SU-DHL-6 (cell line): ENCODE measurements around the gene SLC4A3.

Experiments
- H2AFZ ChIP-seq: fragments of 200-600 bp; sonication (generic); 2 replicates; pipeline ENCODE4 v1.6.1; 2014; ENCODE audit warnings: low read depth, mild to moderate bottlenecking, moderate library complexity, mixed read lengths, antibody characterized with exemption, low read length; ENCODE audit not compliant: severe bottlenecking
- H3F3A ChIP-seq: fragments of 200-600 bp; shearing (Covaris generic); 2 replicates; pipeline ENCODE4 v1.6.0; 2016; ENCODE audit warnings: antibody characterized with exemption, mild to moderate bottlenecking; ENCODE audit not compliant: insufficient read depth
- H3K27ac ChIP-seq: fragments of 200-600 bp; sonication (generic); 2 replicates; pipeline ENCODE4 v1.5.1; 2016; ENCODE audit warnings: low read depth, mild to moderate bottlenecking, low read length, moderate library complexity, mixed read lengths
- H3K27me3 ChIP-seq: fragments of 200-600 bp; sonication (generic), shearing (Covaris generic); 2 replicates; pipeline ENCODE4 v1.6.0; 2014; ENCODE audit warnings: mild to moderate bottlenecking, low read length
- H3K36me3 ChIP-seq: fragments of 200-600 bp; sonication (generic); 2 replicates; pipeline ENCODE4 v1.6.1; 2014; ENCODE audit warnings: mild to moderate bottlenecking, low read length, mixed read lengths
- H3K4me2 ChIP-seq: fragments of 300-600, 200-600 bp; shearing (Covaris generic), sonication (generic); 2 replicates; pipeline ENCODE4 v1.6.0; 2014; ENCODE audit warnings: low read length, low read depth, mild to moderate bottlenecking; ENCODE audit not compliant: poor library complexity, severe bottlenecking
- H3K4me3 ChIP-seq: fragments of 200-600 bp; sonication (generic); 2 replicates; pipeline ENCODE4 v1.5.1; 2014; ENCODE audit warnings: antibody characterized with exemption, low read length, mild to moderate bottlenecking, mixed read lengths; ENCODE audit not compliant: insufficient read depth, poor library complexity, severe bottlenecking
- H3K79me2 ChIP-seq: fragments of 200-600 bp; sonication (generic); 2 replicates; pipeline ENCODE4 v1.6.1; 2014; ENCODE audit warnings: mild to moderate bottlenecking, low read length, moderate library complexity; ENCODE audit not compliant: insufficient read depth
- H3K9ac ChIP-seq: fragments of 200-600 bp; sonication (generic); 2 replicates; pipeline ENCODE4 v1.7.0; 2014; ENCODE audit warnings: mild to moderate bottlenecking, low read length
- H3K9me2 ChIP-seq: fragments of 200-600 bp; sonication (generic); replicated peaks from 2 replicates; pipeline ENCODE4 v1.6.1; 2014; ENCODE audit warnings: low read length; ENCODE audit not compliant: insufficient read depth
- H3K9me3 ChIP-seq: fragments of 200-600 bp; sonication (generic); 2 replicates; pipeline ENCODE4 v1.6.1; 2014; ENCODE audit warnings: low read length, mixed read lengths; ENCODE audit not compliant: insufficient read depth
- H4K20me1 ChIP-seq: fragments of 200-600 bp; sonication (generic); 2 replicates; pipeline ENCODE4 v1.6.1; 2014; ENCODE audit warnings: low read depth, mild to moderate bottlenecking, antibody characterized with exemption, low read length, moderate library complexity, mixed read lengths
- CTCF ChIP-seq: fragments of 200-600 bp; sonication (generic); IDR thresholded peaks from one replicate; pipeline ENCODE4 v1.5.1; 2017; ENCODE audit warnings: antibody characterized with exemption, mild to moderate bottlenecking, low read length, moderate library complexity; ENCODE audit not compliant: insufficient read depth, poor library complexity, severe bottlenecking
- EZH2phosphoT487 ChIP-seq: fragments of 200-600 bp; sonication (generic), shearing (Covaris generic); conservative IDR thresholded peaks from 2 replicates; pipeline ENCODE4 v1.6.1; 2018; ENCODE audit warnings: mild to moderate bottlenecking, antibody characterized with exemption, low read length, moderate library complexity, mixed read lengths

The SLC4A3 gene

GRCh38 chr2:219581346-219581745, 46.1 kb upstream of the SLC4A3 start:
- TF ChIP-seq EZH2phosphoT487 (no peak), CTCF (no peak)
- Histone ChIP-seq H3K9ac (no peak overlapping the region), H3K36me3 (no peaks in the 10 kb centered on the region), H3K9me3 (no peaks in the 10 kb centered on the region), H3K9me2 (no peaks in the 10 kb centered on the region), H3F3A (no peaks in the 10 kb centered on the region), H4K20me1 (no peaks in the 10 kb centered on the region), H3K4me2 (no peak overlapping the region), H3K4me3 (no peak overlapping the region), H3K27me3 (no peaks in the 10 kb centered on the region), H3K79me2 (no peaks in the 10 kb centered on the region), H3K27ac (no peak overlapping the region), H2AFZ (no peak overlapping the region)

GRCh38 chr2:219591091-219591490, 36.3 kb upstream of the SLC4A3 start:
- Histone ChIP-seq H3K4me3 (no peak overlapping the region), H3K27me3 (no peaks in the 10 kb centered on the region), H3K9ac (no peak overlapping the region), H3K4me2 (no peak overlapping the region), H4K20me1 (no peaks in the 10 kb centered on the region), H3K36me3 (no peaks in the 10 kb centered on the region), H3K9me3 (no peaks in the 10 kb centered on the region), H2AFZ (no peak overlapping the region), H3K9me2 (no peaks in the 10 kb centered on the region), H3K27ac (no peak overlapping the region), H3K79me2 (no peaks in the 10 kb centered on the region), H3F3A (no peaks in the 10 kb centered on the region)
- TF ChIP-seq CTCF, result no peak
- no peak for TF ChIP-seq EZH2phosphoT487

GRCh38 chr2:219592736-219593135, 34.7 kb upstream of the SLC4A3 start:
- no peaks in the 10 kb centered on the region for H3F3A ChIP-seq
- H2AFZ ChIP-seq, result no peak overlapping the region
- no peak overlapping the region for H3K4me3 ChIP-seq
- H3K27me3 ChIP-seq, result no peaks in the 10 kb centered on the region
- TF ChIP-seq CTCF, result no peak
- no peak for TF ChIP-seq EZH2phosphoT487
- no peak overlapping the region for H3K4me2 ChIP-seq
- H3K36me3 ChIP-seq, result no peaks in the 10 kb centered on the region
- H4K20me1 ChIP-seq, result no peaks in the 10 kb centered on the region
- H3K9ac ChIP-seq, result no peak overlapping the region
- no peaks in the 10 kb centered on the region for H3K9me3 ChIP-seq
- no peaks in the 10 kb centered on the region for H3K79me2 ChIP-seq
- no peaks in the 10 kb centered on the region for H3K9me2 ChIP-seq
- no peak overlapping the region for H3K27ac ChIP-seq
